Epithelial cell of prostate (primary cell): ENCODE measurements around the gene RGPD6.
"Not testable (repeated sequence)": the region's sequence is repeated elsewhere in the genome, so short reads cannot be mapped to it uniquely, and the experiment has no call there.

Experiments
- DNase-seq: peaks from one replicate; pipeline ENCODE4 v3.0.0-alpha.2; 2011; ENCODE audit warnings: low read depth, low spot score
- H3K27ac ChIP-seq: fragments of 450-650 bp; 2 replicates; pipeline ENCODE4 v1.5.1; 2017; ENCODE audit warnings: mild to moderate bottlenecking

RGPD6 gene

DNA sequence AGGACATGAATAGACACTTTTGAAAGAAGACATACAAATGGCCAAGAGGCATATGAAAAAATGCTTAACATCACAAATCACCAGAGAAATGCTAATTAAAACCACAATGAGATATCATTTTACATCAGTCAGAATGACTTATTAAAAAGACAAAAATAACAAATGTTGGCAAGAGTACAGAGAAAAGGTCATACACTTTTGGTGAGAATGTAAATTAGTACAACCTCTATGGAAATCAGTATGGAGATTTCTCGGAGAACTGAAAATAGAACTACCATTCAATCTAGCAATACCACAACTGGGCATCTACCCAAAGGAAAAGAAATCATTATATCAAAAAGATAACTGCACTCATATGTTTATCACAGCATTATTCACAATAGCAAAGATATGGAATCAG lies 88.0 kb downstream of the RGPD6 start:
- not testable (repeated sequence) for H3K27ac ChIP-seq, DNase-seq

DNA sequence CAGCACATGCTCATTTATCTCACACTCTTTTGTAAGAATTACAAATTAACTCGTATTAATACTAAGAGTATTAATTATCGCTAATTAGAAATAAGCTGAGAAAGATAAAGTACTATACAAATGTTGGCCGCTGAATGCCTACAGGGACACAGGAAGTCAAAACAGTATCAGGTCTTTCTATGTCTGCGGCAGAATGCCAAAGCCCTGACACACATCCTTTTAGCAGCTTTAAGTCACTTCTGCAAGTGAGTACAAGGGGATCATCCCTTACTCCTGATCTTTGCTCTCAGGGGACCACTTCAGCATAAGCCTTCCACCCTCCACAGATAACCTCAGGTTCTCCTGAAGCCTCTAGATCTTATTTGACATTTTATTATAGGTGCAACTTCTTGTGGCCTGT lies 94.3 kb downstream of the RGPD6 start:
- not testable (repeated sequence) for H3K27ac ChIP-seq, DNase-seq

DNA sequence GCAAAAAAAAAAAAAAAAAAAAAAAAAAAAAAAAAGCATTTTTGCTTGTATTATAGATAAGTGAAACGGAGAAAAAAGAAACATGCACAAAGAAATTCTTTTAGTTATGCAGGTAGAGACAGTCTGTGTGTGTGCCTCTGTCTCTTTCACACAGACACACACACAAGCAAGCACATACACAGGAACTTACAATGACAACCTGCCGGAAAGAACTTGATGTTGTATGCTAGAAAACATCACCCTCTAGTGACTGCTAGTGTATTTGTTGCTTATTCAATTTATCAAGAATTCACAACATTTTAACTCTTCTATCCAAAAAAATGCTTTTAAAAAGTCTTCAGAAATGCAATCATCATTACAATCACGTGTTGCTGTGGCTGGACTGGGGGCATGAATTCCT lies 95.8 kb downstream of the RGPD6 start:
- DNase-seq: not testable (repeated sequence)

DNA sequence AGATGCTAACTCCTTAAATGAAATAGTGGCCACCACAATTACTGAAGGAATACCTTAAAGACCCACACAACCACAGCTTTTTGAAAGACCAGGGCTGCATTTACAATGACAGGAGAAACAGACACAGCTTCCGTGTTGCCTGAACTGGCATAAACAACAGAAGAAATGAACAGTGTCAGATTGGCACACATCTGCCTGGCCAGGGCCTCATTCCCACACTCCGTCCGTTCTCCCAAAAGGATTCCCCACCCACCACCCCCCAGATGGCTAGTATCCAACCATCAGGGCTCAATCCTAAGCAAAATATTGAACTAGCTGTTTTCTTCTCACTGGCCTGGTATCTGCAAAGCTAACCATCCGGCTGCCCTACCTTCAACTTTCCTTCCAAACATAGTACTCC lies 96.9 kb downstream of the RGPD6 start:
- not testable (repeated sequence) for H3K27ac ChIP-seq, DNase-seq

More for the DNA sequence above, 95.8 kb downstream of the RGPD6 start:
- not testable (repeated sequence) for H3K27ac ChIP-seq

DNA sequence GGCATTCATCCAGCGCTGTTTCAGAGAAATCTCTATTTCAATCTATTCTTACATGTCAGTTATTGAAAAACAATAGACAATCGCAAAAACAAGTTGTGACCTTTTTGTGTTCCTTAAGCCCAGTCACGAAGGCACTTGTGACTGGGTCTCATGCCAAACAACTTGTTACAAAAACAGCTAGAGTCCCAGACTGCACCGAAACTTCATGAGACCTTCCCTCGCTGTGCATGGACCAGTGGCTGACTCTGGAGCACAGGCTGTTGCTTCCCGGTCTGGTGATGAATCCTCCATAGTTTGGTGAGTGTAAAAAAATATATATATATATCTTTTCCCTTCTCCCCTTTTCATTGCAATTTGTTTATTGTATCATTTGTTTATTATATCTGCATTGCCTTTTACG lies 99.7 kb downstream of the RGPD6 start:
- H3K27ac ChIP-seq, DNase-seq: not testable (repeated sequence)

DNA sequence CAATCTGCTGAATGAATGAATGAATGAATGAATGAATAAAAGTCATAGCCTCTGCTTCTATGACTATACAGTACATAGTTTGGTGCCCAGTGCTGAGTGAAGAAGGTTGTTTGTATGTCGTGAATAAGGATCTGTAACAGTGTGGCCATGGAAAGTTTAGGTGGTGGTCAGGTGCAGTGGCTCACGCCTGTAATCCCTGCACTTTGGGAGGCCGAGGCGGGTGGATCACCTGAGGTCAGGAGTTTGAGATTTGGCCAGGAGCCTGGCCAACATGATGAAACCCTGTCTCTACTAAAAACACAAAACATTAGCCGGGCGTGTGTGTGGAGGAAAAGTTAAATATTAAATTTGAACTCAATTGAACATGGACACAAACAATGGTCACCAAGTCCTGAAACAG lies 100.1 kb downstream of the RGPD6 start:
- H3K27ac ChIP-seq, DNase-seq: not testable (repeated sequence)

DNA sequence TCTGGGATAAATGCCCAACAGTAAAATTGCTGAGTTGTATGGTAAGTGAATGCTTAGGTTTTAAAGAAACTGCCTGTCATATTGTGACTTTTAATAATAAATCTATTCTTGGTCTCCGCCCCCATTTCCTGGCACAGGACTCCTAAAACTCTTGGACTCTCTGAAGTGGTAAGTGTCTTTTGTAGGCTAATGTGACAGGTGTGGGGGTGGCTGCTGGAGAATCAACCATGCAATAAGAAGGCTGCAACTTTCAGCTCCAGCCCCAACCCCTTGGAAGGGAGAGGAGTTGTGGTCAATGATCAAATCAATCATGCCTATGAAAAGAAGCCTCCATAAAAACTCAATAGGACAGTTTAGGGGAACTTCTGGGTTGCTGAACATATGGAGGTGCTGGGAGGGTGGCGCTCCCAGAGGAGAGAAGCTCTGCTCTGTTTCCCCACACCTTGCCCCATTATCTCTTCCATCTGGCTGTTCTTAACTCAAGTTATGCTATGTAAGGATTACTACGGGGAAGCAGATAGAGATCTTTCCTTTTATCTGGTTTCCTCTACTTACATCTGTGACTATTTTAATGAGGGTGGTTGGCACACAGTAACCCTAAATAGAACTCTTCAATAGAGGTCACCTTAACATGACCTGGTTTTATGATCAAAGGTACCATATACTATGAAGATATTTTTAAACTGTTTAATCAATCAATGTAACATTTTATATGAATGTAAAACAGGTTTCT lies 101.2 kb downstream of the RGPD6 start:
- not testable (repeated sequence) for H3K27ac ChIP-seq

DNA sequence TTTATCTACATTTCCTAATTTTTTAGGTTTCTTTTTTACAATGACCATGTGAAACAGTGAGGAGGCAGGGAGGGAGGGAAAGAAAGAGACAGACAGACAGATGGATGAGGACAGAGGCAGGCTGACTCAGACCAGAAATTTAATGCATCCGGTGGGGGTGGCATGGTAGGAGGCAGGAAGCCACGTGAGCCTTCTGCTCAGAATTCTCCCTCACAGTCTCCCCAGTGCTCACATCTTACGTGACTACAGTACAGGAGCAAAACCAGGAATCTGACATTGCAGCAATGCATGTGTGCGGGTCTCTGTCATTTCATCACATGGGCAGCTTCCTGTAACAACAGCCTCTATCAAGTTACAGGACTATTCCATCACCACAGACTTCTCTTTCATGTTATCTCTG lies 102.1 kb downstream of the RGPD6 start:
- DNase-seq, H3K27ac ChIP-seq: not testable (repeated sequence)

More for the DNA sequence above, 101.2 kb downstream of the RGPD6 start:
- DNase-seq: not testable (repeated sequence)

DNA sequence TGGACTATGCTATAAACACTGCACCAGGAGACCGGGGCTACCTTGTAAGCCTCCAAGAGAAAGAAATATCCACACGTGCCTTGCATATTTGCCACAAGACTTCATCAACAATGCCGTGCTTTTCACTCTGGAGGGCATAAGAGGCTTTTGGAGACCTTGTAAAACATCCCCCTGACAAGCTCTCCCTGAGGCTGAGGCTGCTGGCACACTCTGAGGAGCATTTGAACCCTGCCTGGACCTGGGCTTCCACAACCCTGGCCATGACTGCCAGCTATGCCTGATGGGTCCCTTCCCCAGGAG lies 104.0 kb downstream of the RGPD6 start:
- DNase-seq, H3K27ac ChIP-seq: not testable (repeated sequence)

DNA sequence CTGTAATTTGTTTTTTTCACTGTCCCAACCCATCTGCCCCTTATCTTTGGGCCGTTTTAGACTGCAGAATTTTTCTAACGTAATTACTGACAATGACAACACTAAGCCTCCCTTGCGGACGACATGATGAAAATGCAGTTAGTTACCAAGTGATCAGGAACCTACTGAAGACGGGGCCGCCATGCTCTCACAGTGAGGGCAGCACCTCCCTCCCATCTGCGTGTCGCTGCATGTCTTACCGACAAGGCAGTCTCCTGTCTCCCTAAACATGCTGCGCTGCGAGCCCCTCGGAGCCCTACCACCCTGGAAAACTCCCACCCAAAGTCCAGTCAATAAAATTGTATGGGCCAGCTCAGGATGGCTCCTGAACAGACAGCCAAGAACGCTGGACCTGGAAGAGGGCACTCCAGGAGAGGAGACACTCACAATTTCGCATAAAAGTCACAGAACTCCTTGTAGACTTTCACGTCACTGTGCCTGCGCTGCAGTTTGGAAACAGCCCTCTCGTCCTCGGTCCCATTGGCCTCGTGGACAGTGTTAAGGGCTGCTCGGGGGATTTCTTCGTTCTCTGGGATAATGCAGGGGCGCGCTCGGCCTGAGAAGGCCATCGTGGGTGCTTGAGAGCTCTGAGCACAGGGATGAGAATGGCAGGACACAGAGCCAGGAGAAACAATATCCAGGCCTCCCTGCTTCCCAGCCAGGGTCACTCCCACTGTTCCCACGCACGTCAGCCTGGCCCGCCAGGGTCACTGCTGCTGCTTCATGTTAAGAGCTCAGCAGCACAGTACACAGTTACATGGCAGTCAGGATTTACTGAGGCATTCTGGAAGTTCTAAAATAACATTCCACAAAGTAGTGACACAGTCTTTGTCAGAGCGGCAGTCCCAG lies 104.6 kb downstream of the RGPD6 start, which contains the start of gene LIMS4:
Gene LIMS4 (minus strand): TSS at position 646 of the 888 bp plus-strand sequence. CDS start 38 bp downstream, at position 608.
- H3K27ac ChIP-seq, DNase-seq: not testable (repeated sequence)

DNA sequence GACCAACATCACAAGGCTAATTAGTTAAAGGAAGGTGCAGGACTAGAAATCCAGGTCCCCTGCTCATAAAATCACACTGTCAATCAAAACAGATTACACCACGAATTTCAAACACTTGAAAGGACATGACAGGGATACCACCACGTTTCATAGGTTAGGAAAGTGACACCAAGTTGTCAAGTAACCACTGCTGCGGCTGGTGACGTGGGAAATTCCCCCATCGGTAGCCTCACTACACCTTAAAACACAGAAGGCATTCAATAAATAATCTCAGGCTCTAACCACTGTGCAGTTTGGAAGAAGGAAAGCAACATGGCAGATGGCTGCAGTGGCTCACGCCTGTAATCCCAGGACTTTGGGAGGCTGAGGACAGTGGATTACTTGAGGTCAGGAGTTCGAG lies 108.1 kb downstream of the RGPD6 start:
- not testable (repeated sequence) for DNase-seq, H3K27ac ChIP-seq

DNA sequence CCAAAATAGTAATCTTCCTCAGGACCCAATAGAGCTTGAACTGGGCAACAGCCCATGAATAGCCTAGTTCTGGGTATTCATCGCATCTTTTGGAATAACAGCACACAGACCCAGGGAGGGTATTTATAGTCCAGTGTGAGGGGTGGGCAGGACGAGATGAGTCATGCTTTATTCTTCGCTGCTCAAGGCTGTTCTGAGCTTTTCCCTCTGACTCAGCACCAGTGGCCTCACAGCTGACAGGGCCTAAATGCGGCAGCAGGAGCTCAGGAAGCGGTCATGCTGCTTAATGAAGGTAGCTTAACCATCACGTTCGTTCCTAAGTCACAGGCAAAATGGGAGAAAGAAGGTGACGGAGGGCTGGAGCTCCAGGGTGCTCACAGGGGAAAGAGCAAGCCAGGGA lies 111.7 kb downstream of the RGPD6 start:
- DNase-seq, H3K27ac ChIP-seq: not testable (repeated sequence)
